Kidney capillary endothelial cell (primary cell): ENCODE results near the gene TP63.
"Not testable (repeated sequence)": the region's sequence is repeated elsewhere in the genome, so short reads cannot be mapped to it uniquely, and the experiment has no call there.

Source experiments
- DNase-seq: peaks from one replicate; pipeline ENCODE4 v3.0.0-alpha.2; 2018; ENCODE audit warnings: low spot score

The TP63 gene

GRCh38 chr3:189727158-189727557 is 96.0 kb downstream of the TP63 start:
- DNase-seq: no peak

GRCh38 chr3:189727898-189728297 is 96.7 kb downstream of the TP63 start:
- no peak for DNase-seq

- DNase-seq: no peak
These were observed 97.7 kb downstream of the TP63 start for GRCh38 chr3:189728915-189729314.

- DNase-seq: no peak
These were observed 102.9 kb downstream of the TP63 start for GRCh38 chr3:189734061-189734460.

GRCh38 chr3:189735913-189736312 is 104.7 kb downstream of the TP63 start:
- DNase-seq: no peak

- no peak for DNase-seq
These were observed 105.9 kb downstream of the TP63 start for GRCh38 chr3:189737071-189737470.

GRCh38 chr3:189737619-189738018 is 106.4 kb downstream of the TP63 start:
- no peak for DNase-seq

- DNase-seq: no peak
These were observed 108.2 kb downstream of the TP63 start for GRCh38 chr3:189739378-189739777.

GRCh38 chr3:189740156-189740555 is 109.0 kb downstream of the TP63 start:
- DNase-seq: no peak

- DNase-seq: no peak
These were observed 113.0 kb downstream of the TP63 start for GRCh38 chr3:189744235-189744634.

- DNase-seq: no peak
These were observed 114.4 kb downstream of the TP63 start for GRCh38 chr3:189745622-189746021.

GRCh38 chr3:189748046-189748445 is 116.9 kb downstream of the TP63 start:
- no peak for DNase-seq

- not testable (repeated sequence) for DNase-seq
These were observed 119.8 kb downstream of the TP63 start for GRCh38 chr3:189750972-189751371.

GRCh38 chr3:189754356-189754755 is 123.2 kb downstream of the TP63 start:
- no peak for DNase-seq

- DNase-seq: no peak
These were observed 125.4 kb downstream of the TP63 start for GRCh38 chr3:189756582-189757078.

- DNase-seq: no peak
These were observed 127.0 kb downstream of the TP63 start for GRCh38 chr3:189758186-189758585.

GRCh38 chr3:189766416-189766815 is 135.2 kb downstream of the TP63 start:
- DNase-seq: no peak

- no peak for DNase-seq
These were observed 140.8 kb downstream of the TP63 start for GRCh38 chr3:189771842-189772450.

GRCh38 chr3:189772584-189772983 is 141.4 kb downstream of the TP63 start:
- DNase-seq: no peak

GRCh38 chr3:189773056-189773455 is 141.9 kb downstream of the TP63 start:
- DNase-seq: no peak

- DNase-seq: no peak
These were observed 145.1 kb downstream of the TP63 start for GRCh38 chr3:189776149-189776824.

GRCh38 chr3:189778340-189778950 is 147.3 kb downstream of the TP63 start:
- DNase-seq: no peak

GRCh38 chr3:189779166-189779565 is 148.0 kb downstream of the TP63 start:
- no peak for DNase-seq
